Upper lobe of right lung (tissue), 1 donor: ENCODE results near the gene SIM2. TPM values are rescaled to one million over a fixed set of nuclear protein-coding genes. Genes with fewer than 3 reads are reported as not detected.

ENCODE experiments used
- ATAC-seq: fragments of 200-7000 bp; cut with Tn5 transposase; one replicate; pipeline ENCODE4 v1.9.1; 2020; ENCODE audit warnings: mild to moderate bottlenecking, moderate library complexity
- DNase-seq: peaks from one replicate; pipeline ENCODE4 v3.0.0-alpha.2; 2020
- H3K27ac ChIP-seq: fragments of 200-600 bp; one replicate; pipeline ENCODE4 v1.8.0; 2022
- H3K27me3 ChIP-seq: fragments of 200-600 bp; one replicate; pipeline ENCODE4 v1.8.0; 2022; ENCODE audit warnings: mild to moderate bottlenecking
- H3K36me3 ChIP-seq: fragments of 200-600 bp; one replicate; pipeline ENCODE4 v1.8.0; 2022
- H3K4me1 ChIP-seq: fragments of 200-600 bp; one replicate; pipeline ENCODE4 v1.8.0; 2022
- H3K4me3 ChIP-seq: fragments of 200-600 bp; one replicate; pipeline ENCODE4 v1.8.0; 2022; ENCODE audit warnings: mild to moderate bottlenecking
- H3K9me3 ChIP-seq: fragments of 200-600 bp; one replicate; pipeline ENCODE4 v1.8.0; 2022
- CTCF ChIP-seq: fragments of 200-600 bp; IDR thresholded peaks from one replicate; pipeline ENCODE4 v1.8.0; 2022; ENCODE audit warnings: antibody characterized with exemption
- intact Hi-C: fragments of 100-400 bp; cut with DNase I; formaldehyde crosslinking; loops from one replicate; pipeline ENCODE4 v1.11.0; 2022
- total RNA-seq: library from RNA; stranded (reverse); fragmentation: NEBNext Ultra II Directional; extraction: Animal tissue kit (Norgen Biotek cat#: 25700); gene quantifications from one replicate; pipeline ENCODE4 v1.2.1, GENCODE V29; 2021
- donor health status: DM: no; HTN: yes; CAD: no; lungs with severe emphysema.

SIM2 gene
- total RNA-seq, 1 donor from 2014 or later, result not detected

GRCh38 chr21:36780861-36781260 is 81.9 kb downstream of the SIM2 start:
- intact Hi-C loops, result no loop called here
- TF ChIP-seq CTCF, result no peak
- H3K4me1 ChIP-seq, result no peaks in the 10 kb centered on the region
- no peak overlapping the region for H3K4me3 ChIP-seq
- DNase-seq (no peak), ATAC-seq (no peak)
- no peaks in the 10 kb centered on the region for H3K9me3 ChIP-seq
- H3K36me3 ChIP-seq, result no peaks in the 10 kb centered on the region
- H3K27ac ChIP-seq, result no peak overlapping the region
- H3K27me3 ChIP-seq, result no peaks in the 10 kb centered on the region

GRCh38 chr21:36783612-36784374 is 84.9 kb downstream of the SIM2 start:
- Histone ChIP-seq H3K4me3 (no peak overlapping the region), H3K9me3 (no peaks in the 10 kb centered on the region), H3K4me1 (no peaks in the 10 kb centered on the region), H3K27me3 (no peaks in the 10 kb centered on the region), H3K36me3 (no peaks in the 10 kb centered on the region), H3K27ac (no peak overlapping the region)
- TF ChIP-seq CTCF, result no peak
- intact Hi-C loops, result no loop called here
- DNase-seq (no peak), ATAC-seq (peak; percentile 76)

GRCh38 chr21:36784947-36785346 is 86.0 kb downstream of the SIM2 start:
- no peak for DNase-seq
- Histone ChIP-seq H3K27ac (no peak overlapping the region), H3K4me3 (no peak overlapping the region), H3K27me3 (no peaks in the 10 kb centered on the region), H3K9me3 (no peaks in the 10 kb centered on the region), H3K4me1 (no peaks in the 10 kb centered on the region), H3K36me3 (no peaks in the 10 kb centered on the region)
- intact Hi-C loops, result no loop called here
- no peak for TF ChIP-seq CTCF
- ATAC-seq, result peak; percentile 44

- ATAC-seq (no peak), DNase-seq (no peak)
- Histone ChIP-seq H3K36me3 (no peaks in the 10 kb centered on the region), H3K27ac (no peak overlapping the region), H3K9me3 (no peaks in the 10 kb centered on the region), H3K4me3 (no peak overlapping the region), H3K4me1 (no peaks in the 10 kb centered on the region), H3K27me3 (no peaks in the 10 kb centered on the region)
- intact Hi-C loops, result no loop called here
- no peak for TF ChIP-seq CTCF
Measured at GRCh38 chr21:36785615-36786014, 86.7 kb downstream of the SIM2 start.

GRCh38 chr21:36786186-36786585 is 87.3 kb downstream of the SIM2 start:
- no peak for TF ChIP-seq CTCF
- no peak for ATAC-seq
- H3K4me3 ChIP-seq, result no peak overlapping the region
- H3K4me1 ChIP-seq, result no peaks in the 10 kb centered on the region
- no peaks in the 10 kb centered on the region for H3K9me3 ChIP-seq
- intact Hi-C loops, result no loop called here
- DNase-seq, result no peak
- no peak overlapping the region for H3K27ac ChIP-seq
- no peaks in the 10 kb centered on the region for H3K27me3 ChIP-seq
- no peaks in the 10 kb centered on the region for H3K36me3 ChIP-seq
